Hair follicle dermal papilla cell (primary cell): ENCODE measurements around the gene DHRS2. TPM values are rescaled to one million over a fixed set of nuclear protein-coding genes. Genes with fewer than 3 reads are reported as not detected.

Experiments used
- total RNA-seq: library from RNA; depleted of rRNA; stranded (reverse); fragments of >200 nt; gene quantifications from 2 replicates; pipeline ENCODE4 v1.2.3, GENCODE V29; 2012

DHRS2 gene
- total RNA-seq = not detected in 2 replicates

GRCh38 chr14:23636317-23637211 lies at the start of gene DHRS2:
Gene DHRS2 (plus strand): TSS chr14:23636364. CDS start chr14:23638865, 2,501 bp downstream.

Other genes with a start within 250 kb of the DHRS2 start
- gene MYH6, start 228.1 kb upstream of the DHRS2 start, total RNA-seq = not detected in 2 replicates
- gene MYH7, start 200.7 kb upstream of the DHRS2 start, total RNA-seq = not detected in 2 replicates
- gene NGDN, start 166.7 kb upstream of the DHRS2 start, total RNA-seq = 24.8 and 28.2 TPM in 2 replicates
- gene ZFHX2, start 84.6 kb upstream of the DHRS2 start, total RNA-seq = 0.12 and 0.16 TPM in 2 replicates
- gene THTPA, start 80.1 kb upstream of the DHRS2 start, total RNA-seq = 24.2 and 34.4 TPM in 2 replicates
- 11.1 and 15.6 TPM in 2 replicates for gene AP1G2, start 68.6 kb upstream of the DHRS2 start, total RNA-seq
- not detected in 2 replicates for gene JPH4, start 57.6 kb upstream of the DHRS2 start, total RNA-seq